Stimulated activated CD8-positive, alpha-beta memory T cell treated with anti-CD3 and anti-CD28 coated beads, Interleukin-7, amount 100 ng/mL, for 48 hours (primary cell): ENCODE data around the gene ZNF316.

Experiments used
- DNase-seq, 2 donors: peaks; one replicate each; pipeline ENCODE4 v3.0.0-alpha.2; 2020; ENCODE audit warnings: low read depth in 1 of 2; ENCODE audit errors: extremely low read depth in 1 of 2

The ZNF316 gene

GRCh38 chr7:6636741-6637543, at the start of gene ZNF316:
Gene ZNF316 (plus strand): TSS chr7:6637318. CDS start chr7:6642410, 5,092 bp downstream.
- peak in 1 of 2 donors; percentile 41 for DNase-seq

- no peak for DNase-seq
These were observed 48.6 kb upstream of the ZNF316 start for GRCh38 chr7:6588566-6588965.

- DNase-seq, result no peak
These were observed 47.8 kb upstream of the ZNF316 start for GRCh38 chr7:6589151-6589828.

- peak; percentile 55 to 73 for DNase-seq
These were observed 47.1 kb upstream of the ZNF316 start, which contains the start of gene INTS15 for GRCh38 chr7:6589829-6590644. Gene INTS15 (plus strand): TSS chr7:6590021. CDS start chr7:6590284, 263 bp downstream.

- no peak for DNase-seq
These were observed 46.4 kb upstream of the ZNF316 start for GRCh38 chr7:6590645-6591110.

- DNase-seq, result no peak
These were observed 37.0 kb upstream of the ZNF316 start for GRCh38 chr7:6600093-6600492.

- DNase-seq, result no peak
These were observed 32.7 kb upstream of the ZNF316 start for GRCh38 chr7:6604458-6604857.

- DNase-seq, result no peak
These were observed 30.1 kb upstream of the ZNF316 start for GRCh38 chr7:6606866-6607583.

- no peak for DNase-seq
These were observed 29.5 kb upstream of the ZNF316 start for GRCh38 chr7:6607651-6608051.

GRCh38 chr7:6608081-6608480, 29.0 kb upstream of the ZNF316 start:
- no peak for DNase-seq

GRCh38 chr7:6608794-6609193, 28.3 kb upstream of the ZNF316 start:
- no peak for DNase-seq

GRCh38 chr7:6612819-6613218, 24.3 kb upstream of the ZNF316 start:
- no peak for DNase-seq

GRCh38 chr7:6613706-6614105, 23.4 kb upstream of the ZNF316 start:
- no peak for DNase-seq

- no peak for DNase-seq
These were observed 22.0 kb upstream of the ZNF316 start, which contains the start of gene ZNF853 for GRCh38 chr7:6614953-6615722. Gene ZNF853 (plus strand): TSS chr7:6615610. CDS start chr7:6616175, 565 bp downstream.

- DNase-seq, result no peak
These were observed 21.2 kb upstream of the ZNF316 start for GRCh38 chr7:6615723-6616555.

- DNase-seq, result no peak
These were observed 20.1 kb upstream of the ZNF316 start for GRCh38 chr7:6616854-6617643.

GRCh38 chr7:6618621-6619020, 18.5 kb upstream of the ZNF316 start:
- no peak for DNase-seq

- DNase-seq, result no peak
These were observed 17.2 kb upstream of the ZNF316 start for GRCh38 chr7:6619961-6620360.
